NCI-H1694 treated with DMSO at 0.1 percent for 48 hours (cell line): ENCODE results near the gene MAPK6.

Experiments
- DNase-seq: peaks from one replicate; lab custom pipeline; 2025; lab: John Stamatoyannopoulos, UW

Gene MAPK6

GRCh38 chr15:52010633-52011595 is 8.1 kb upstream of the MAPK6 start:
- no peak for DNase-seq

GRCh38 chr15:52011711-52012144 is 7.3 kb upstream of the MAPK6 start:
- DNase-seq = no peak

- DNase-seq = no peak
Observed at GRCh38 chr15:52012210-52012609, 6.8 kb upstream of the MAPK6 start.

GRCh38 chr15:52013151-52013791 is 5.7 kb upstream of the MAPK6 start:
- DNase-seq = no peak

- no peak for DNase-seq
Observed at GRCh38 chr15:52014616-52015015, 4.4 kb upstream of the MAPK6 start.

GRCh38 chr15:52016316-52016715 is 2.7 kb upstream of the MAPK6 start:
- DNase-seq = no peak

GRCh38 chr15:52018244-52018643 is 775 bp upstream of the MAPK6 start:
- no peak for DNase-seq

- DNase-seq = no peak
Observed at GRCh38 chr15:52019394-52020220, 588 bp downstream of the MAPK6 start.

GRCh38 chr15:52020221-52021085 is 1.4 kb downstream of the MAPK6 start:
- DNase-seq = no peak

- DNase-seq = no peak
Observed at GRCh38 chr15:52021128-52021671, 2.2 kb downstream of the MAPK6 start.

GRCh38 chr15:52021892-52022540 is 3.0 kb downstream of the MAPK6 start:
- DNase-seq = no peak

GRCh38 chr15:52023169-52023922 is 4.3 kb downstream of the MAPK6 start:
- no peak for DNase-seq

- no peak for DNase-seq
Observed at GRCh38 chr15:52028431-52029093, 9.5 kb downstream of the MAPK6 start.

GRCh38 chr15:52030010-52030409 is 11.0 kb downstream of the MAPK6 start:
- DNase-seq = no peak

GRCh38 chr15:52031556-52031955 is 12.5 kb downstream of the MAPK6 start:
- no peak for DNase-seq

- no peak for DNase-seq
Observed at GRCh38 chr15:52037889-52038505, 19.0 kb downstream of the MAPK6 start.

GRCh38 chr15:52039925-52040781 is 21.1 kb downstream of the MAPK6 start:
- DNase-seq = no peak
